H1 (cell line): ENCODE results near the gene TMEM187.

ENCODE experiments used
- JUND ChIP-seq: IDR thresholded peaks from 2 replicates; pipeline ENCODE4 v1.6.1; 2011; ENCODE audit warnings: mild to moderate bottlenecking, improper control_type of control experiment, low read length
- POLR2A ChIP-seq, 2 experiments: IDR thresholded peaks; 1 replicate in 1 of 2; 2 replicates in 1 of 2; pipeline ENCODE4 v1.6.1; 2011; ENCODE audit warnings: low read depth in 2 of 2, low read length in 2 of 2, mild to moderate bottlenecking in 2 of 2; ENCODE audit errors: control extremely low read depth in 1 of 2
- POLR2AphosphoS5 ChIP-seq: IDR thresholded peaks from 2 replicates; pipeline ENCODE4 v1.6.1; 2011; ENCODE audit warnings: low read depth, low read length
- POU5F1 ChIP-seq: IDR thresholded peaks from 2 replicates; pipeline ENCODE4 v1.6.1; 2011; ENCODE audit warnings: low read depth, mild to moderate bottlenecking, low read length, moderate library complexity
- SUZ12 ChIP-seq: fragments of 200-600 bp; sonication (generic); IDR thresholded peaks from 2 replicates; pipeline ENCODE4 v1.6.1; 2012; ENCODE audit warnings: mild to moderate bottlenecking, inconsistent platforms, low read length, moderate library complexity, mixed read lengths
- TBP ChIP-seq: IDR thresholded peaks from 2 replicates; pipeline ENCODE4 v1.6.1; 2011; ENCODE audit warnings: low read depth, low read length, improper control_type of control experiment
- YY1 ChIP-seq: IDR thresholded peaks from 2 replicates; pipeline ENCODE4 v1.6.1; 2011; ENCODE audit warnings: low read depth, mild to moderate bottlenecking, low read length
- TF ChIP-seq, protein P1 (sequence below), 3 experiments: IDR thresholded peaks; 1 replicate in 2 of 3; 2 replicates in 1 of 3; pipeline versions ENCODE4 v1.5.1 to v1.6.1; 2011; ENCODE audit warnings: low read length in 3 of 3, mild to moderate bottlenecking in 3 of 3, inconsistent platforms in 2 of 3, low read depth in 1 of 3, moderate library complexity in 1 of 3; ENCODE audit not compliant: insufficient read depth in 1 of 3; ENCODE audit errors: control extremely low read depth in 1 of 3
- TF ChIP-seq, protein P2 (sequence below): IDR thresholded peaks from 2 replicates; pipeline ENCODE4 v1.6.1; 2012; ENCODE audit warnings: low read length, inconsistent platforms
- TF ChIP-seq, protein P3 (sequence below): IDR thresholded peaks from 2 replicates; pipeline ENCODE4 v1.6.1; 2011; ENCODE audit warnings: low read length, improper control_type of control experiment
- TF ChIP-seq, protein P4 (sequence below): IDR thresholded peaks from 2 replicates; pipeline ENCODE4 v1.6.1; 2012; ENCODE audit warnings: inconsistent platforms

DNA sequence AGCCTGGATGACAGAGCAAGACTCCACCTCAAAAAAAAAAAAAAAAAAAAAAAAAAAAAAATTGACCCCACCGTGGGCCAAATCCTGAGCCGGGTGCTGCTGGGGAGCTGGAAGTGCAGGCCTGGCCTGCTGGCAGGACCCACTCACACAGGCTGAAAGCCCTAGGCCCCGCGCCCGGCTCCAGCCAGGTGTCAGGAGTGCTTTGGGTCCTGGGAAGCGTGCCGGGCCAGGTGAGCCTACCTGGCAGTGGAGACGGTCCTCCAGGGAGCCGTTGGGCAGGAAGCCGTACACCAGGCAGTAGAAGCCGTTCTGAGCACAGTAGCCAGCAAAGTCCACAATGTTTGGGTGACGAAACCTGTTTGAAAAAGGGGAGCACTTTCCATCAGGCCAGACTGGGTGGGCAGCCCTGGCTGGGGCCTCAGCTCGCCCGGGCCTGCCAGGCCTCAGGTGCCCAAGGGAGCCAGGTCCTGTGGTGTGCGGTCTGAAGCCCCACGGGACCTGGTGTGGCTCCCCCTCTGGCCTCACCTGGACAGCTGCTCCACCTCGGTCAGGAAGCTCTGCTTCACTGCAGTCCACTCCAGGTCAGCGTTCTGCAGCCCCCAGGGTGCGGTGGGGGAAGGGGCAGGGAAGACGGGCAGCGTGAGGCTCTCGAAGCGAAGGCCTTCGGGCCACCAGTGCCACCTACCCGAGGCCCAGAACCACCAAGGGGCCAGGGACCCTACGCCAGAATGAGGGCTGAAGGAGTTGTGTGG, 45.4 kb downstream of the TMEM187 start:
- TF ChIP-seq POLR2A (IDR thresholded peaks at IDR 0.05; ENCODE audit: control extremely low read depth in 1 of 2, low read depth in 2 of 2, low read length in 2 of 2) (no peak), JUND (no peak), YY1 (no peak), POU5F1 (no peak), TBP (no peak), POLR2AphosphoS5 (no peak), SUZ12 (no peak)
- TF ChIP-seq, protein P1, sequence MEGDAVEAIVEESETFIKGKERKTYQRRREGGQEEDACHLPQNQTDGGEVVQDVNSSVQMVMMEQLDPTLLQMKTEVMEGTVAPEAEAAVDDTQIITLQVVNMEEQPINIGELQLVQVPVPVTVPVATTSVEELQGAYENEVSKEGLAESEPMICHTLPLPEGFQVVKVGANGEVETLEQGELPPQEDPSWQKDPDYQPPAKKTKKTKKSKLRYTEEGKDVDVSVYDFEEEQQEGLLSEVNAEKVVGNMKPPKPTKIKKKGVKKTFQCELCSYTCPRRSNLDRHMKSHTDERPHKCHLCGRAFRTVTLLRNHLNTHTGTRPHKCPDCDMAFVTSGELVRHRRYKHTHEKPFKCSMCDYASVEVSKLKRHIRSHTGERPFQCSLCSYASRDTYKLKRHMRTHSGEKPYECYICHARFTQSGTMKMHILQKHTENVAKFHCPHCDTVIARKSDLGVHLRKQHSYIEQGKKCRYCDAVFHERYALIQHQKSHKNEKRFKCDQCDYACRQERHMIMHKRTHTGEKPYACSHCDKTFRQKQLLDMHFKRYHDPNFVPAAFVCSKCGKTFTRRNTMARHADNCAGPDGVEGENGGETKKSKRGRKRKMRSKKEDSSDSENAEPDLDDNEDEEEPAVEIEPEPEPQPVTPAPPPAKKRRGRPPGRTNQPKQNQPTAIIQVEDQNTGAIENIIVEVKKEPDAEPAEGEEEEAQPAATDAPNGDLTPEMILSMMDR (IDR thresholded peaks at IDR 0.05; ENCODE audit: control extremely low read depth in 1 of 3, insufficient read depth in 1 of 3, low read depth in 1 of 3, low read length in 3 of 3), result no peak
- TF ChIP-seq, protein P2, sequence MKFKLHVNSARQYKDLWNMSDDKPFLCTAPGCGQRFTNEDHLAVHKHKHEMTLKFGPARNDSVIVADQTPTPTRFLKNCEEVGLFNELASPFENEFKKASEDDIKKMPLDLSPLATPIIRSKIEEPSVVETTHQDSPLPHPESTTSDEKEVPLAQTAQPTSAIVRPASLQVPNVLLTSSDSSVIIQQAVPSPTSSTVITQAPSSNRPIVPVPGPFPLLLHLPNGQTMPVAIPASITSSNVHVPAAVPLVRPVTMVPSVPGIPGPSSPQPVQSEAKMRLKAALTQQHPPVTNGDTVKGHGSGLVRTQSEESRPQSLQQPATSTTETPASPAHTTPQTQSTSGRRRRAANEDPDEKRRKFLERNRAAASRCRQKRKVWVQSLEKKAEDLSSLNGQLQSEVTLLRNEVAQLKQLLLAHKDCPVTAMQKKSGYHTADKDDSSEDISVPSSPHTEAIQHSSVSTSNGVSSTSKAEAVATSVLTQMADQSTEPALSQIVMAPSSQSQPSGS, result no peak
- TF ChIP-seq, protein P3, sequence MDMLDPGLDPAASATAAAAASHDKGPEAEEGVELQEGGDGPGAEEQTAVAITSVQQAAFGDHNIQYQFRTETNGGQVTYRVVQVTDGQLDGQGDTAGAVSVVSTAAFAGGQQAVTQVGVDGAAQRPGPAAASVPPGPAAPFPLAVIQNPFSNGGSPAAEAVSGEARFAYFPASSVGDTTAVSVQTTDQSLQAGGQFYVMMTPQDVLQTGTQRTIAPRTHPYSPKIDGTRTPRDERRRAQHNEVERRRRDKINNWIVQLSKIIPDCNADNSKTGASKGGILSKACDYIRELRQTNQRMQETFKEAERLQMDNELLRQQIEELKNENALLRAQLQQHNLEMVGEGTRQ, result no peak
- TF ChIP-seq, protein P4, sequence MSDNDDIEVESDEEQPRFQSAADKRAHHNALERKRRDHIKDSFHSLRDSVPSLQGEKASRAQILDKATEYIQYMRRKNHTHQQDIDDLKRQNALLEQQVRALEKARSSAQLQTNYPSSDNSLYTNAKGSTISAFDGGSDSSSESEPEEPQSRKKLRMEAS, result no peak
